SK-N-SH (cell line): ENCODE results near the gene C1QL4. TPM values are rescaled to one million over a fixed set of nuclear protein-coding genes. Genes with fewer than 3 reads are reported as not detected.

ENCODE experiments used
- CTCF ChIA-PET: fragments of 300-600, 350-600 bp; formaldehyde crosslinking; extraction: SDS; loops from one replicate; lab custom pipeline; 2021; lab: Yijun Ruan, JAX
- POLR2A ChIA-PET: fragments of 350-600 bp; sonication (Branson Sonifier 250); formaldehyde crosslinking; extraction: SDS; loops from one replicate; lab custom pipeline; 2020; ENCODE audit warnings: antibody characterized with exemption, inconsistent platforms; lab: Yijun Ruan, JAX
- DNase-seq: peaks from one replicate; pipeline ENCODE4 v3.0.0; 2012
- H2AFZ ChIP-seq: fragments of 200-600 bp; sonication (generic); 2 replicates; pipeline ENCODE4 v1.8.1; 2016; ENCODE audit warnings: antibody characterized with exemption, mild to moderate bottlenecking, low read depth
- H3F3A ChIP-seq: fragments of 200-600 bp; sonication (generic); replicated peaks from 2 replicates; pipeline ENCODE3; 2016; ENCODE audit warnings: antibody characterized with exemption, mild to moderate bottlenecking; ENCODE audit not compliant: insufficient read depth
- H3K27ac ChIP-seq, 2 experiments: fragments of 200-500 bp in 1 of 2; fragments of 200-600 bp in 1 of 2; sonication (Bioruptor generic) in 1 of 2; sonication (generic), shearing (Covaris generic) in 1 of 2; 2 replicates each; pipeline versions ENCODE4 v1.5.1 to v1.6.1; 2014 to 2016; ENCODE audit warnings: low read depth in 2 of 2, inconsistent platforms in 1 of 2, low read length in 1 of 2, mild to moderate bottlenecking in 1 of 2, mixed read lengths in 1 of 2
- H3K27me3 ChIP-seq: fragments of 200-600 bp; sonication (generic), shearing (Covaris generic); 2 replicates; pipeline ENCODE4 v1.6.1; 2016; ENCODE audit warnings: mixed run types; ENCODE audit not compliant: insufficient read depth
- H3K36me3 ChIP-seq, 2 experiments: fragments of 200-500 bp in 1 of 2; fragments of 200-600 bp in 1 of 2; sonication (Bioruptor generic) in 1 of 2; sonication (generic) in 1 of 2; replicated peaks in 1 of 2; 2 replicates each; pipeline versions ENCODE3 to v1.5.1; 2014 to 2016; ENCODE audit warnings: low read length in 1 of 2, mild to moderate bottlenecking in 1 of 2; ENCODE audit not compliant: insufficient read depth in 2 of 2, control insufficient read depth in 1 of 2
- H3K4me1 ChIP-seq, 2 experiments: fragments of 200-500 bp in 1 of 2; fragments of 200-600 bp in 1 of 2; sonication (Bioruptor generic) in 1 of 2; sonication (generic), shearing (Covaris generic) in 1 of 2; 2 replicates each; pipeline versions ENCODE4 v1.5.1 to v1.6.1; 2014 to 2016; ENCODE audit warnings: low read depth in 1 of 2, low read length in 1 of 2, mixed run types in 1 of 2; ENCODE audit not compliant: insufficient read depth in 2 of 2, control insufficient read depth in 1 of 2
- H3K4me2 ChIP-seq: fragments of 200-600 bp; sonication (generic), shearing (Covaris generic); 2 replicates; pipeline ENCODE4 v1.6.1; 2017; ENCODE audit warnings: mixed run types
- H3K4me3 ChIP-seq, 2 experiments: fragments of 200-500 bp in 1 of 2; fragments of 200-600 bp in 1 of 2; sonication (Bioruptor generic) in 1 of 2; sonication (generic), shearing (Covaris generic) in 1 of 2; 2 replicates each; pipeline versions ENCODE4 v1.5.1 to v1.8.1; 2014 to 2016; ENCODE audit warnings: low read depth in 2 of 2, inconsistent platforms in 1 of 2, low read length in 1 of 2, mild to moderate bottlenecking in 1 of 2, mixed read lengths in 1 of 2, moderate library complexity in 1 of 2
- H3K79me2 ChIP-seq: fragments of 200-600 bp; sonication (generic); 2 replicates; pipeline ENCODE4 v1.8.1; 2017; ENCODE audit warnings: mild to moderate bottlenecking; ENCODE audit not compliant: insufficient read depth
- H3K9ac ChIP-seq: fragments of 200-600 bp; sonication (generic); 2 replicates; pipeline ENCODE4 v1.6.1; 2017; ENCODE audit warnings: mixed run types
- H3K9me2 ChIP-seq: fragments of 200-600 bp; sonication (generic); 2 replicates; pipeline ENCODE4 v1.6.1; 2017; ENCODE audit warnings: mixed run types
- H3K9me3 ChIP-seq: fragments of 200-600 bp; sonication (generic); 2 replicates; pipeline ENCODE4 v1.6.1; 2017; ENCODE audit warnings: mixed run types, mild to moderate bottlenecking, moderate library complexity
- H4K20me1 ChIP-seq: fragments of 200-600 bp; sonication (generic); 2 replicates; pipeline ENCODE4 v1.6.1; 2017; ENCODE audit warnings: mild to moderate bottlenecking, mixed run types; ENCODE audit not compliant: insufficient read depth
- CHD2 ChIP-seq: fragments of 150-350 bp; IDR thresholded peaks from 2 replicates; pipeline ENCODE4 v1.6.1; 2018; ENCODE audit warnings: low read length; ENCODE audit not compliant: partially characterized antibody
- EP300 ChIP-seq, 2 experiments: IDR thresholded peaks; 2 replicates each; pipeline versions ENCODE4 v1.4.0 to v1.6.1; 2012; ENCODE audit warnings: borderline replicate concordance in 1 of 2, low read depth in 1 of 2, low read length in 1 of 2
- EZH2phosphoT487 ChIP-seq: fragments of 200-600 bp; sonication (generic); IDR thresholded peaks from 2 replicates; pipeline ENCODE4 v1.6.1; 2017; ENCODE audit warnings: low read depth, mixed run types, mild to moderate bottlenecking, antibody characterized with exemption, moderate library complexity, borderline replicate concordance
- FOSL2 ChIP-seq: IDR thresholded peaks from 2 replicates; pipeline ENCODE4 v1.4.0; 2012; ENCODE audit warnings: low read depth, mild to moderate bottlenecking, moderate library complexity, borderline replicate concordance
- FOXJ3 ChIP-seq: sonication (generic); formaldehyde crosslinking; IDR thresholded peaks from 2 replicates; pipeline ENCODE4 v1.5.1; 2020; ENCODE audit warnings: mild to moderate bottlenecking, missing genetic modification reagents
- GABPA ChIP-seq: IDR thresholded peaks from 2 replicates; pipeline ENCODE4 v1.4.0; 2012; ENCODE audit warnings: low read depth, mild to moderate bottlenecking
- NRF1 ChIP-seq: IDR thresholded peaks from 2 replicates; pipeline ENCODE4 v1.6.1; 2012; ENCODE audit warnings: low read depth, mild to moderate bottlenecking, low read length
- RXRA ChIP-seq: IDR thresholded peaks from 2 replicates; pipeline ENCODE4 v1.4.0; 2012; ENCODE audit warnings: low read depth, mild to moderate bottlenecking, borderline replicate concordance
- SMC3 ChIP-seq: IDR thresholded peaks from 2 replicates; pipeline ENCODE4 v1.6.1; 2012; ENCODE audit warnings: low read depth, low read length, improper control_type of control experiment
- TAF1 ChIP-seq: IDR thresholded peaks from 2 replicates; pipeline ENCODE4 v1.6.1; 2012; ENCODE audit warnings: low read depth, mild to moderate bottlenecking, low read length, moderate library complexity, borderline replicate concordance
- TEAD4 ChIP-seq: IDR thresholded peaks from 2 replicates; pipeline ENCODE4 v1.4.0; 2012; ENCODE audit warnings: mild to moderate bottlenecking, borderline replicate concordance; ENCODE audit not compliant: insufficient read depth
- YY1 ChIP-seq: IDR thresholded peaks from 2 replicates; pipeline ENCODE4 v1.4.0; 2012; ENCODE audit warnings: low read depth, mild to moderate bottlenecking
- WGBS: methylation state at CpG from one replicate; pipeline ENCODE4 v1.1.6; 2017; ENCODE audit warnings: low lambda C conversion rate; 5-methylcytosine and 5-hydroxymethylcytosine counted together
- polyA plus RNA-seq, 3 experiments: library from polyadenylated mRNA; depleted of rRNA; stranded (reverse); fragments of >200 nt; gene quantifications; 2 replicates each; pipeline ENCODE4 v1.2.3, GENCODE V29; 2012
- TF ChIP-seq, protein P1 (sequence below): IDR thresholded peaks from 2 replicates; pipeline ENCODE4 v1.4.0; 2012; ENCODE audit warnings: low read depth, borderline replicate concordance
- TF ChIP-seq, protein P2 (sequence below): fragments of 200-600 bp; sonication (generic); IDR thresholded peaks from 2 replicates; pipeline ENCODE4 v1.6.1; 2017; ENCODE audit warnings: antibody characterized with exemption, mild to moderate bottlenecking, moderate library complexity
- TF ChIP-seq, protein P3 (sequence below): fragments of 150-350 bp; IDR thresholded peaks from 2 replicates; pipeline ENCODE4 v1.6.1; 2016; ENCODE audit warnings: mild to moderate bottlenecking, low read depth, low read length
- TF ChIP-seq, protein P4 (sequence below): IDR thresholded peaks from 2 replicates; pipeline ENCODE4 v1.4.0; 2012; ENCODE audit warnings: low read depth, borderline replicate concordance

The C1QL4 gene
- polyA plus RNA-seq, 1 of the 3 experiments (the other 2 are of a cell fraction): 14.6 TPM

DNA sequence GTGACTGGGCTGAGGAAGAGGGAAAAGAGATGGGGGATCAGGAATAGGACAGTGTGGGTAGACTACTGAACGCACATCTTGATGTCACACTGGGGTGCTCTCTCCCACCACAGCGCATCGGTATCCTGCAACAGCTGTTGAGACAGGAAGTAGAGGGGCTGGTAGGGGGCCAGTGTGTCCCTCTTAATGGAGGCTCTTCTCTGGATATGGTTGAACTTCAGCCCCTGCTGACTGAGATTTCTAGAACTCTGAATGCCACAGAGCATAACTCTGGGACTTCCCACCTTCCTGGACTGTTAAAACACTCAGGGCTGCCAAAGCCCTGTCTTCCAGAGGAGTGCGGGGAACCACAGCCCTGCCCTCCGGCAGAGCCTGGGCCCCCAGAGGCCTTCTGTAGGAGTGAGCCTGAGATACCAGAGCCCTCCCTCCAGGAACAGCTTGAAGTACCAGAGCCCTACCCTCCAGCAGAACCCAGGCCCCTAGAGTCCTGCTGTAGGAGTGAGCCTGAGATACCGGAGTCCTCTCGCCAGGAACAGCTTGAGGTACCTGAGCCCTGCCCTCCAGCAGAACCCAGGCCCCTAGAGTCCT, 6.9 kb downstream of the C1QL4 start:
- TF ChIP-seq EZH2phosphoT487: no peak
- no peak for TF ChIP-seq RXRA
- no peak for TF ChIP-seq FOSL2
- TF ChIP-seq, protein P1, sequence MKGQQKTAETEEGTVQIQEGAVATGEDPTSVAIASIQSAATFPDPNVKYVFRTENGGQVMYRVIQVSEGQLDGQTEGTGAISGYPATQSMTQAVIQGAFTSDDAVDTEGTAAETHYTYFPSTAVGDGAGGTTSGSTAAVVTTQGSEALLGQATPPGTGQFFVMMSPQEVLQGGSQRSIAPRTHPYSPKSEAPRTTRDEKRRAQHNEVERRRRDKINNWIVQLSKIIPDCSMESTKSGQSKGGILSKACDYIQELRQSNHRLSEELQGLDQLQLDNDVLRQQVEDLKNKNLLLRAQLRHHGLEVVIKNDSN: no peak
- TF ChIP-seq GABPA: no peak
- TF ChIP-seq, protein P2, sequence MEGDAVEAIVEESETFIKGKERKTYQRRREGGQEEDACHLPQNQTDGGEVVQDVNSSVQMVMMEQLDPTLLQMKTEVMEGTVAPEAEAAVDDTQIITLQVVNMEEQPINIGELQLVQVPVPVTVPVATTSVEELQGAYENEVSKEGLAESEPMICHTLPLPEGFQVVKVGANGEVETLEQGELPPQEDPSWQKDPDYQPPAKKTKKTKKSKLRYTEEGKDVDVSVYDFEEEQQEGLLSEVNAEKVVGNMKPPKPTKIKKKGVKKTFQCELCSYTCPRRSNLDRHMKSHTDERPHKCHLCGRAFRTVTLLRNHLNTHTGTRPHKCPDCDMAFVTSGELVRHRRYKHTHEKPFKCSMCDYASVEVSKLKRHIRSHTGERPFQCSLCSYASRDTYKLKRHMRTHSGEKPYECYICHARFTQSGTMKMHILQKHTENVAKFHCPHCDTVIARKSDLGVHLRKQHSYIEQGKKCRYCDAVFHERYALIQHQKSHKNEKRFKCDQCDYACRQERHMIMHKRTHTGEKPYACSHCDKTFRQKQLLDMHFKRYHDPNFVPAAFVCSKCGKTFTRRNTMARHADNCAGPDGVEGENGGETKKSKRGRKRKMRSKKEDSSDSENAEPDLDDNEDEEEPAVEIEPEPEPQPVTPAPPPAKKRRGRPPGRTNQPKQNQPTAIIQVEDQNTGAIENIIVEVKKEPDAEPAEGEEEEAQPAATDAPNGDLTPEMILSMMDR: no peak
- TF ChIP-seq, protein P3, sequence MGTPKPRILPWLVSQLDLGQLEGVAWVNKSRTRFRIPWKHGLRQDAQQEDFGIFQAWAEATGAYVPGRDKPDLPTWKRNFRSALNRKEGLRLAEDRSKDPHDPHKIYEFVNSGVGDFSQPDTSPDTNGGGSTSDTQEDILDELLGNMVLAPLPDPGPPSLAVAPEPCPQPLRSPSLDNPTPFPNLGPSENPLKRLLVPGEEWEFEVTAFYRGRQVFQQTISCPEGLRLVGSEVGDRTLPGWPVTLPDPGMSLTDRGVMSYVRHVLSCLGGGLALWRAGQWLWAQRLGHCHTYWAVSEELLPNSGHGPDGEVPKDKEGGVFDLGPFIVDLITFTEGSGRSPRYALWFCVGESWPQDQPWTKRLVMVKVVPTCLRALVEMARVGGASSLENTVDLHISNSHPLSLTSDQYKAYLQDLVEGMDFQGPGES: no peak
- TF ChIP-seq EP300 (IDR thresholded peaks at IDR 0.05; ENCODE audit: borderline replicate concordance in 1 of 2, low read depth in 1 of 2, low read length in 1 of 2): no peak
- TF ChIP-seq SMC3: no peak
- TF ChIP-seq TAF1: no peak
- no peak for TF ChIP-seq TEAD4
- TF ChIP-seq, protein P4, sequence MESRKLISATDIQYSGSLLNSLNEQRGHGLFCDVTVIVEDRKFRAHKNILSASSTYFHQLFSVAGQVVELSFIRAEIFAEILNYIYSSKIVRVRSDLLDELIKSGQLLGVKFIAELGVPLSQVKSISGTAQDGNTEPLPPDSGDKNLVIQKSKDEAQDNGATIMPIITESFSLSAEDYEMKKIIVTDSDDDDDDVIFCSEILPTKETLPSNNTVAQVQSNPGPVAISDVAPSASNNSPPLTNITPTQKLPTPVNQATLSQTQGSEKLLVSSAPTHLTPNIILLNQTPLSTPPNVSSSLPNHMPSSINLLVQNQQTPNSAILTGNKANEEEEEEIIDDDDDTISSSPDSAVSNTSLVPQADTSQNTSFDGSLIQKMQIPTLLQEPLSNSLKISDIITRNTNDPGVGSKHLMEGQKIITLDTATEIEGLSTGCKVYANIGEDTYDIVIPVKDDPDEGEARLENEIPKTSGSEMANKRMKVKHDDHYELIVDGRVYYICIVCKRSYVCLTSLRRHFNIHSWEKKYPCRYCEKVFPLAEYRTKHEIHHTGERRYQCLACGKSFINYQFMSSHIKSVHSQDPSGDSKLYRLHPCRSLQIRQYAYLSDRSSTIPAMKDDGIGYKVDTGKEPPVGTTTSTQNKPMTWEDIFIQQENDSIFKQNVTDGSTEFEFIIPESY: no peak
- TF ChIP-seq YY1: no peak
- no peak for TF ChIP-seq CHD2
- TF ChIP-seq FOXJ3 (CRISPR knock-in tag): no peak
- no peak for TF ChIP-seq NRF1
- ChIA-PET CTCF (interaction anchor here (0.9 to 15.9 kb wide), 6 partner anchors 13 to 199 kb away, joined by 3 to 658 read pairs (median 47); partner anchors contain the start of genes DNAJC22, PRPH and TUBA1B), POLR2A (no interaction called here)
- no peak overlapping the region for H3K4me3 ChIP-seq
- H3K27ac ChIP-seq: no peak overlapping the region
- no peak overlapping the region for H3K9ac ChIP-seq
- no peaks in the 10 kb centered on the region for H3K79me2 ChIP-seq
- no peaks in the 10 kb centered on the region for H3K4me1 ChIP-seq
- no peak for DNase-seq
- H3K9me2 ChIP-seq: no peaks in the 10 kb centered on the region
- no peaks in the 10 kb centered on the region for H3K9me3 ChIP-seq
- 93% methylated on average over 4 of the region's 7 CpGs for WGBS
- peaks cover 2 to 19% of the 10 kb centered on the region in 2 experiments for H3K36me3 ChIP-seq
- peaks cover 14% of the 10 kb centered on the region for H3F3A ChIP-seq
- H3K4me2 ChIP-seq: no peak overlapping the region
- H4K20me1 ChIP-seq: no peaks in the 10 kb centered on the region
- H2AFZ ChIP-seq: no peak overlapping the region
- H3K27me3 ChIP-seq: no peaks in the 10 kb centered on the region
